Activated B cell treated with CpG ODN at 0.5 μM for 24 hours (primary cell): ENCODE data around the gene PRKAR2A. TPM values are rescaled to one million over a fixed set of nuclear protein-coding genes. Genes with fewer than 3 reads are reported as not detected.
A peak's percentile ranks its signal among the peaks of the same experiment; 100 is the strongest.

Experiments used
- ATAC-seq: fragments of 200-7000 bp; cut with Tn5 transposase; one replicate; pipeline ENCODE4 v1.10.0; 2021; ENCODE audit warnings: low read depth, mild to moderate bottlenecking, moderate library complexity
- CTCF ChIA-PET: fragments of 350-600 bp; sonication (Branson Sonifier 250); formaldehyde crosslinking; loops from one replicate; lab custom pipeline; 2021; ENCODE audit warnings: antibody characterized with exemption; lab: Charles Lee
- POLR2A ChIA-PET: fragments of 350-600 bp; sonication (Branson Sonifier 250); formaldehyde crosslinking; loops from one replicate; lab custom pipeline; 2021; ENCODE audit warnings: antibody characterized with exemption; lab: Charles Lee
- DNase-seq: peaks from one replicate; pipeline ENCODE4 v3.0.0; 2022
- H3K27ac Mint-ChIP-seq: one replicate; pipeline ENCODE4 v1.8.0; 2020; ENCODE audit warnings: mixed read lengths
- H3K27me3 Mint-ChIP-seq: one replicate; pipeline ENCODE4 v1.8.0; 2021; ENCODE audit warnings: mixed read lengths
- H3K36me3 Mint-ChIP-seq: one replicate; pipeline ENCODE4 v1.8.0; 2021; ENCODE audit warnings: low read depth, mixed read lengths
- H3K4me1 Mint-ChIP-seq: one replicate; pipeline ENCODE4 v1.8.0; 2021; ENCODE audit warnings: mixed read lengths
- H3K4me3 Mint-ChIP-seq: one replicate; pipeline ENCODE4 v1.8.0; 2020; ENCODE audit warnings: mild to moderate bottlenecking, mixed read lengths
- H3K9me3 Mint-ChIP-seq: one replicate; pipeline ENCODE4 v1.8.0; 2020; ENCODE audit warnings: mixed read lengths
- intact Hi-C: fragments of 100-400 bp; cut with micrococcal nuclease; formaldehyde crosslinking; loops from one replicate; pipeline ENCODE4 v1.15.1; 2024
- total RNA-seq: library from RNA; stranded (reverse); gene quantifications from 2 replicates; pipeline ENCODE4 v1.2.3, GENCODE V29; 2022
- TF ChIP-seq, protein P1 (sequence below): fragments of 200-600 bp; IDR thresholded peaks from one replicate; pipeline ENCODE4 v1.8.0; 2022; ENCODE audit warnings: antibody characterized with exemption, mild to moderate bottlenecking

PRKAR2A gene
- total RNA-seq, 1 donor from 2014 or later = 28.0 TPM

DNA sequence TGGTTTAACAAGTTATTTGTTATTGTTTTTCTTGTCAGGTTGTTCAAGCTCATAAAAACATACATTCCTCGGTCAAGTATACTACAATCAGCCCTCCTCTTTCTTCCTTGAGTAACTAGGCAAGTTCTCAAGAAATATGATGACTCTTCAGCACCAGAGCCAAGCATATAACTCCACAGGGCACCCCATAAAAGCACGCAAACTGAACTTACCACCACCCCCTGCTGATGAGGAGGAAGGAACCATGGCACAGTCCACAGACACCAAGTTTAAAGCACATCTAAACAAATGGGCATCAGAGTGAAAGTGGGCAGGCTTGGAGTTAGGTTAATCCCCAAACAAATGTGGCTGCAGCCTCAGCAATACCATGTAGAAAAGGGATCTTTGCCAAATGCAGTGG, 135.9 kb downstream of the PRKAR2A start:
- ChIA-PET CTCF (no interaction called here), POLR2A (no interaction called here)
- Mint-ChIP-seq H3K4me3 (no peak overlapping the region), H3K36me3 (peaks cover 64% of the 10 kb centered on the region), H3K27ac (no peak overlapping the region), H3K9me3 (no peaks in the 10 kb centered on the region), H3K4me1 (peaks cover 57% of the 10 kb centered on the region), H3K27me3 (no peaks in the 10 kb centered on the region)
- TF ChIP-seq, protein P1, sequence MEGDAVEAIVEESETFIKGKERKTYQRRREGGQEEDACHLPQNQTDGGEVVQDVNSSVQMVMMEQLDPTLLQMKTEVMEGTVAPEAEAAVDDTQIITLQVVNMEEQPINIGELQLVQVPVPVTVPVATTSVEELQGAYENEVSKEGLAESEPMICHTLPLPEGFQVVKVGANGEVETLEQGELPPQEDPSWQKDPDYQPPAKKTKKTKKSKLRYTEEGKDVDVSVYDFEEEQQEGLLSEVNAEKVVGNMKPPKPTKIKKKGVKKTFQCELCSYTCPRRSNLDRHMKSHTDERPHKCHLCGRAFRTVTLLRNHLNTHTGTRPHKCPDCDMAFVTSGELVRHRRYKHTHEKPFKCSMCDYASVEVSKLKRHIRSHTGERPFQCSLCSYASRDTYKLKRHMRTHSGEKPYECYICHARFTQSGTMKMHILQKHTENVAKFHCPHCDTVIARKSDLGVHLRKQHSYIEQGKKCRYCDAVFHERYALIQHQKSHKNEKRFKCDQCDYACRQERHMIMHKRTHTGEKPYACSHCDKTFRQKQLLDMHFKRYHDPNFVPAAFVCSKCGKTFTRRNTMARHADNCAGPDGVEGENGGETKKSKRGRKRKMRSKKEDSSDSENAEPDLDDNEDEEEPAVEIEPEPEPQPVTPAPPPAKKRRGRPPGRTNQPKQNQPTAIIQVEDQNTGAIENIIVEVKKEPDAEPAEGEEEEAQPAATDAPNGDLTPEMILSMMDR = no peak
- no peak for ATAC-seq
- intact Hi-C loops = loop anchor here (10.0 kb wide), 2 partner anchors 267 to 703 kb away; partner anchors contain the start of genes ATRIP, CCDC51, RHOA and TCTA
- no peak for DNase-seq

DNA sequence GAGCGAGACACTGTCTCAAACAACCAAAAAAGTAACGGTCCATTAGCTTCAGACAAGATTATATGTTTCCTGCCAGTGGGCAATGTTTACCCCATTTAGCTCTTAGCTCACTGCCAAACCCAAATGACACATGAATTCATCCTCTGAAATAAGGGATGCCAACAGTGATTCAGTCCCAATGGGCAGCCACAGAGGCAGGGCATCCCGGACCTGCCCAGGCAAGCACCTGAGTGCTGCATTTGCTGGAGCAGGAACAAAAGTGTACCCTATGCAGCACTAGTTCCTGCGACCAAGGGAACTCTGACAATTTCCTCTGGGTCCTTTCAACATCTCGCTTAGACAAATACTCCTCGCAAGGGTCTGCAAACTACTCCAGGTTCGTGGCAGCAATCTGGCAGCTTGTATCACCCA, 138.6 kb downstream of the PRKAR2A start:
- CTCF ChIA-PET = interaction anchor here (1.3 kb wide), 1 partner anchor 23 kb away, joined by 3 read pairs; the partner anchor contains the start of gene NCKIPSD
- POLR2A ChIA-PET = interaction anchor here (1.6 kb wide), 1 partner anchor 8 kb away, joined by 5 read pairs; the partner anchor contains the start of gene IP6K2
- TF ChIP-seq, protein P1 = no peak
- Mint-ChIP-seq H3K9me3 (no peaks in the 10 kb centered on the region), H3K27me3 (no peaks in the 10 kb centered on the region), H3K27ac (peak overlapping the region; percentile 53), H3K4me1 (peaks cover 38% of the 10 kb centered on the region), H3K36me3 (peaks cover 64% of the 10 kb centered on the region), H3K4me3 (no peak overlapping the region)
- DNase-seq (no peak), ATAC-seq (peak; percentile 14)
- intact Hi-C loops = no loop called here

DNA sequence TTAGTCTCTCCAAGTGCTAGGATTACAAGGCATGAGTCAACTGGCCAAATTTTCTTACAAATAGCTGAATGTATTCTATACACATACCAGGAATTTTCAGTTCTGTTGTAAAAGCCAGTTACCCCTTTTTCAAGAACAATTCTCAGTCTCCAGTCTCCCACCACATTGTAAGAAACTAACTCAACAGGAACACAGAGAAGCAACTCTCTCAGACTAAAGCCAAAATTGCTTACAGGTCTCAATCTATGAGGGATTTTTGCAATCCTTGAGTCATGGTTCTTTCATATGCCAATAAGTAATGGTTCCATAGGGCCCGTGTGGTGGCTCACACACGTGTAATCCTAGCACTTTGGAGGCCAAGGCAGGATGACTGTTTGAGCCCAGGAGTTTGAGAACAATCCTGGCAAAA, 139.2 kb downstream of the PRKAR2A start:
- CTCF ChIA-PET = interaction anchor here (1.3 kb wide), 1 partner anchor 23 kb away, joined by 3 read pairs; the partner anchor contains the start of gene NCKIPSD
- intact Hi-C loops = no loop called here

DNA sequence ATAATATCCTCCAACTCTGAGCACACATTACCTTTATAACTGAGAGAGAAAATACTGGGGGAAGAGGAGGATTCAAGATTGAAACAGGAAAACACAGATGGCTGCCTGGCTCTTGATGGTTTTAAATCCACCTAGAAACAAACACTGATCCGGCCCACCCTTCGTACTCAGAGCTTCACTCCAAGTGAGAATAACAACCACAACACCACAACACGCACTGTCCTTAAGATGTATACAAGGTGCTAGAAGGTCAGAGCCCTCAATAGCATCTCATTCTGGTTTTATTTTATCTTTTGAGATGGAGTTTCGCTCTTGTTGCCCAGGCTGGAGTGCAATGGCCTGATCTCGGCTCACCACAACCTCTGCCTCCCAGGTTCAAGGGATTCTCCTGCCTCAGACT, 140.5 kb downstream of the PRKAR2A start:
- TF ChIP-seq, protein P1 = no peak
- ChIA-PET CTCF (no interaction called here), POLR2A (no interaction called here)
- Mint-ChIP-seq H3K36me3 (peaks cover 65% of the 10 kb centered on the region), H3K4me3 (no peak overlapping the region), H3K4me1 (peaks cover 37% of the 10 kb centered on the region), H3K27ac (no peak overlapping the region), H3K27me3 (no peaks in the 10 kb centered on the region), H3K9me3 (no peaks in the 10 kb centered on the region)
- ATAC-seq (no peak), DNase-seq (no peak)
- intact Hi-C loops = no loop called here

More for the DNA sequence above, 139.2 kb downstream of the PRKAR2A start:
- POLR2A ChIA-PET = interaction anchor here (1.6 kb wide), 1 partner anchor 9 kb away, joined by 5 read pairs; the partner anchor contains the start of gene IP6K2
- Mint-ChIP-seq H3K36me3 (peaks cover 64% of the 10 kb centered on the region), H3K4me3 (no peak overlapping the region), H3K9me3 (no peaks in the 10 kb centered on the region), H3K27ac (no peak overlapping the region), H3K27me3 (no peaks in the 10 kb centered on the region), H3K4me1 (peaks cover 37% of the 10 kb centered on the region)
- TF ChIP-seq, protein P1 = no peak
- ATAC-seq (no peak), DNase-seq (no peak)

DNA sequence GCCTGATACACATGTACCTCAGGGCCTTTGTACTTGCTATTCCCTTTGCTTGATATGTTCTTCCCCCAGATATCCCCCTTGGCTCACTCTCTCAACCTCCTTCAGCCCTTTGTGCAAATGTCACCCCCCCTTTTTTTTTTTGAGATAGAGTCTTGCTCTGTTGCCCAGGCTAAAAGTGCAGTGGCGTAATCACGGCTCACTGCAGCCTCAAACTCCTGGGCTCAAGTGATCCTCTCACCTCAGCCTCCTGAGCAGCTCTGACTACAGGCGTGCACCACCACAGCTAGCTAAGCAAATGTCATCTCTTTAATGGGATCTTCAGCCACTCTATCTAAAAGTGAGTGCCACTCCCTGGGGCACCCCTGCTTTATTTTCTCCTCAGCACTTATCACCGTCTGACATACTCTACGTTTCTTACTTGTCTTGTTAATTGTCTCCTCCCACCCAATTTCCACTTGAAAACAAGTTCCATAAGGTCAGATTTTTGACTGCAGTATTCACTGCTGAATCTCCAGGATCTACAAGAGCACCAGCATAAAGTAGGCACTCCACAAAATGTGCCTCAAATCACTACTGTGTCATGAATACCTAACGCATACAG, 145.3 kb downstream of the PRKAR2A start:
- ChIA-PET POLR2A (no interaction called here), CTCF (no interaction called here)
- H3K27me3 Mint-ChIP-seq = no peaks in the 10 kb centered on the region
- no peak overlapping the region for H3K4me3 Mint-ChIP-seq
- DNase-seq = no peak
- peaks cover 15% of the 10 kb centered on the region for H3K4me1 Mint-ChIP-seq
- intact Hi-C loops = no loop called here
- no peak for ATAC-seq
- TF ChIP-seq, protein P1 = no peak
- H3K36me3 Mint-ChIP-seq = peaks cover 45% of the 10 kb centered on the region
- no peaks in the 10 kb centered on the region for H3K9me3 Mint-ChIP-seq
- no peak overlapping the region for H3K27ac Mint-ChIP-seq
